BLaER1 treated with 17β-estradiol and CSF1 and Interleukin-3, amounts not matched to agents 10 nM and 100 nM (cell line): Measurements from ENCODE around the gene FBXL16.

Experiments
- H3K27ac ChIP-seq, 11 experiments: shearing (Covaris generic); formaldehyde crosslinking; 2 replicates each; pipeline ENCODE4 v1.8.1; 2022
- H3K27me3 ChIP-seq, 11 experiments: shearing (Covaris generic); formaldehyde crosslinking; 2 replicates each; pipeline ENCODE4 v1.8.1; 2022
- H3K36me3 ChIP-seq, 11 experiments: shearing (Covaris generic); formaldehyde crosslinking; 2 replicates each; pipeline ENCODE4 v1.8.1; 2022
- H3K4me1 ChIP-seq, 10 experiments: shearing (Covaris generic); formaldehyde crosslinking; 2 replicates each; pipeline ENCODE4 v1.8.1; 2022
- H3K4me2 ChIP-seq, 11 experiments: shearing (Covaris generic); formaldehyde crosslinking; 2 replicates each; pipeline ENCODE4 v1.8.1; 2022
- H3K4me3 ChIP-seq, 10 experiments: shearing (Covaris generic); formaldehyde crosslinking; 2 replicates each; pipeline ENCODE4 v1.8.1; 2022
- H3K9ac ChIP-seq, 11 experiments: shearing (Covaris generic); formaldehyde crosslinking; 2 replicates each; pipeline ENCODE4 v1.8.1; 2022
- H3K9me3 ChIP-seq, 11 experiments: shearing (Covaris generic); formaldehyde crosslinking; replicated peaks in 1 of 11; 2 replicates each; pipeline ENCODE4 v1.8.1; 2022
- H4K20me1 ChIP-seq, 11 experiments: shearing (Covaris generic); formaldehyde crosslinking; 2 replicates each; pipeline ENCODE4 v1.8.1; 2022
- Cebpa-rat ChIP-seq, 11 experiments: shearing (Covaris generic); IDR thresholded peaks; 2 replicates each; pipeline ENCODE4 v1.8.1; 2022

The FBXL16 gene

GRCh38 chr16:706189-707061 is 824 bp upstream of the FBXL16 start:
- Histone ChIP-seq H3K4me2 (peak overlapping the region; percentile 83 to 94 (median 91)), H3K9ac (peak overlapping the region in 1 of 11 experiments; percentile 32; a peak in 1 of 22 replicates), H3K27me3 (peaks cover 100% of the 10 kb centered on the region in 11 experiments), H3K4me1 (peaks cover 0 to 45% (median 31%) of the 10 kb centered on the region in 10 experiments; a peak in 16 of 20 replicates), H4K20me1 (peaks cover 0 to 98% (median 76%) of the 10 kb centered on the region in 11 experiments; a peak in 18 of 22 replicates), H3K4me3 (peak overlapping the region; percentile 34 to 67 (median 57); a peak in 17 of 20 replicates), H3K36me3 (no peaks in the 10 kb centered on the region), H3K27ac (no peak overlapping the region), H3K9me3 (no peaks in the 10 kb centered on the region)
- no peak for TF ChIP-seq Cebpa-rat (IDR thresholded peaks at IDR 0.05)

GRCh38 chr16:704552-705380 is 835 bp downstream of the FBXL16 start:
- H3K36me3 ChIP-seq: no peaks in the 10 kb centered on the region
- peaks cover 0 to 29% (median 15%) of the 10 kb centered on the region in 10 experiments; a peak in 16 of 20 replicates for H3K4me1 ChIP-seq
- peaks cover 0 to 98% (median 76%) of the 10 kb centered on the region in 11 experiments; a peak in 18 of 22 replicates for H4K20me1 ChIP-seq
- no peak overlapping the region for H3K27ac ChIP-seq
- H3K27me3 ChIP-seq: peaks cover 100% of the 10 kb centered on the region in 11 experiments
- H3K9me3 ChIP-seq: no peaks in the 10 kb centered on the region
- TF ChIP-seq Cebpa-rat (IDR thresholded peaks at IDR 0.05): no peak
- no peak overlapping the region for H3K9ac ChIP-seq
- H3K4me3 ChIP-seq: peak overlapping the region in 3 of 10 experiments; percentile 24 to 62 (median 31); a peak in 3 of 20 replicates
- H3K4me2 ChIP-seq: peak overlapping the region in 7 of 11 experiments; percentile 3 to 88 (median 39); a peak in 9 of 22 replicates

GRCh38 chr16:704047-704446 is 1.6 kb downstream of the FBXL16 start:
- TF ChIP-seq Cebpa-rat (IDR thresholded peaks at IDR 0.05): no peak
- H3K4me1 ChIP-seq: peaks cover 0 to 23% (median 11%) of the 10 kb centered on the region in 10 experiments; a peak in 15 of 20 replicates
- peaks cover 0 to 96% (median 73%) of the 10 kb centered on the region in 11 experiments; a peak in 17 of 22 replicates for H4K20me1 ChIP-seq
- no peak overlapping the region for H3K9ac ChIP-seq
- H3K36me3 ChIP-seq: no peaks in the 10 kb centered on the region
- H3K9me3 ChIP-seq: no peaks in the 10 kb centered on the region
- peaks cover 100% of the 10 kb centered on the region in 11 experiments for H3K27me3 ChIP-seq
- no peak overlapping the region for H3K4me2 ChIP-seq
- H3K4me3 ChIP-seq: no peak overlapping the region
- H3K27ac ChIP-seq: no peak overlapping the region

- H3K27ac ChIP-seq: no peak overlapping the region
- peaks cover 0 to 96% (median 69%) of the 10 kb centered on the region in 11 experiments; a peak in 17 of 22 replicates for H4K20me1 ChIP-seq
- H3K36me3 ChIP-seq: no peaks in the 10 kb centered on the region
- H3K27me3 ChIP-seq: peaks cover 100% of the 10 kb centered on the region in 11 experiments
- H3K9me3 ChIP-seq: no peaks in the 10 kb centered on the region
- H3K4me2 ChIP-seq: no peak overlapping the region
- H3K4me1 ChIP-seq: peaks cover 0 to 23% (median 11%) of the 10 kb centered on the region in 10 experiments; a peak in 15 of 20 replicates
- no peak overlapping the region for H3K4me3 ChIP-seq
- H3K9ac ChIP-seq: no peak overlapping the region
- no peak for TF ChIP-seq Cebpa-rat (IDR thresholded peaks at IDR 0.05)
Observed at GRCh38 chr16:703406-703805, 2.2 kb downstream of the FBXL16 start.

GRCh38 chr16:702341-702740 is 3.3 kb downstream of the FBXL16 start:
- Histone ChIP-seq H3K36me3 (no peaks in the 10 kb centered on the region), H3K27me3 (peaks cover 100% of the 10 kb centered on the region in 11 experiments)

GRCh38 chr16:700684-701584 is 4.7 kb downstream of the FBXL16 start:
- no peaks in the 10 kb centered on the region for H3K9me3 ChIP-seq
- H3K27ac ChIP-seq: no peak overlapping the region
- no peak overlapping the region for H3K4me2 ChIP-seq
- H4K20me1 ChIP-seq: peaks cover 0 to 79% (median 49%) of the 10 kb centered on the region in 11 experiments; a peak in 17 of 22 replicates
- H3K4me1 ChIP-seq: peaks cover under 1 to 15% (median 7%) of the 10 kb centered on the region in 10 experiments; a peak in 19 of 20 replicates
- H3K27me3 ChIP-seq: peaks cover 97 to 100% (median 100%) of the 10 kb centered on the region in 11 experiments
- no peak for TF ChIP-seq Cebpa-rat (IDR thresholded peaks at IDR 0.05)
- no peak overlapping the region for H3K9ac ChIP-seq
- H3K36me3 ChIP-seq: no peaks in the 10 kb centered on the region
- no peak overlapping the region for H3K4me3 ChIP-seq

More at GRCh38 chr16:702341-702740, 3.3 kb downstream of the FBXL16 start:
- H3K9ac ChIP-seq: no peak overlapping the region
- no peak for TF ChIP-seq Cebpa-rat (IDR thresholded peaks at IDR 0.05)
- H3K4me1 ChIP-seq: peaks cover 0 to 23% (median 11%) of the 10 kb centered on the region in 10 experiments; a peak in 15 of 20 replicates
- H3K27ac ChIP-seq: no peak overlapping the region
- no peak overlapping the region for H3K4me3 ChIP-seq
- H4K20me1 ChIP-seq: peaks cover 0 to 91% (median 61%) of the 10 kb centered on the region in 11 experiments; a peak in 17 of 22 replicates
- no peak overlapping the region for H3K4me2 ChIP-seq
- no peaks in the 10 kb centered on the region for H3K9me3 ChIP-seq

- H3K4me1 ChIP-seq: peaks cover 17 to 22% (median 20%) of the 10 kb centered on the region in 10 experiments
- no peak overlapping the region for H3K27ac ChIP-seq
- peaks cover 0 to 76% (median 47%) of the 10 kb centered on the region in 11 experiments; a peak in 17 of 22 replicates for H4K20me1 ChIP-seq
- no peak overlapping the region for H3K4me3 ChIP-seq
- H3K27me3 ChIP-seq: peaks cover 97 to 100% (median 99%) of the 10 kb centered on the region in 11 experiments
- H3K36me3 ChIP-seq: no peaks in the 10 kb centered on the region
- TF ChIP-seq Cebpa-rat (IDR thresholded peaks at IDR 0.05): no peak
- no peak overlapping the region for H3K9ac ChIP-seq
- no peak overlapping the region for H3K4me2 ChIP-seq
- H3K9me3 ChIP-seq: no peaks in the 10 kb centered on the region
Observed at GRCh38 chr16:698911-699671, 6.5 kb downstream of the FBXL16 start.
